HEK293T (cell line): ENCODE data around the gene HUS1.
A peak's percentile ranks its signal among the peaks of the same experiment; 100 is the strongest.
"Not testable (repeated sequence)": the region's sequence is repeated elsewhere in the genome, so short reads cannot be mapped to it uniquely, and the experiment has no call there.

Experiments used
- CTCF ChIA-PET: fragments of 350-600 bp; formaldehyde crosslinking; extraction: SDS; loops from one replicate; lab custom pipeline; 2021; ENCODE audit warnings: antibody characterized with exemption, inconsistent platforms; lab: Yijun Ruan, JAX
- POLR2A ChIA-PET: fragments of 350-600 bp; formaldehyde crosslinking; extraction: SDS; loops from one replicate; lab custom pipeline; 2020; ENCODE audit warnings: antibody characterized with exemption, inconsistent platforms; lab: Yijun Ruan, JAX
- DNase-seq: peaks from one replicate; pipeline ENCODE4 v3.0.0; 2012; ENCODE audit warnings: mixed read lengths; ENCODE audit errors: extremely low spot score
- ARNT ChIP-seq: fragments of 450-650 bp; IDR thresholded peaks from 2 replicates; pipeline ENCODE4 v1.6.1; 2017; ENCODE audit warnings: mild to moderate bottlenecking
- BHLHE40 ChIP-seq: fragments of 450-650 bp; IDR thresholded peaks from 2 replicates; pipeline ENCODE4 v1.6.1; 2016; ENCODE audit warnings: mild to moderate bottlenecking, moderate library complexity, borderline replicate concordance
- CTBP1 ChIP-seq: fragments of 450-650 bp; IDR thresholded peaks from 2 replicates; pipeline ENCODE4 v1.6.1; 2016; ENCODE audit warnings: borderline replicate concordance
- ELF4 ChIP-seq: fragments of 450-650 bp; IDR thresholded peaks from 2 replicates; pipeline ENCODE4 v1.6.1; 2017; ENCODE audit warnings: antibody characterized with exemption
- FOXA1 ChIP-seq: fragments of 450-650 bp; IDR thresholded peaks from 2 replicates; pipeline ENCODE4 v1.6.1; 2016; ENCODE audit warnings: mild to moderate bottlenecking
- FOXK2 ChIP-seq: fragments of 450-650 bp; IDR thresholded peaks from 2 replicates; pipeline ENCODE4 v1.6.1; 2016; ENCODE audit warnings: mild to moderate bottlenecking
- FOXM1 ChIP-seq: fragments of 450-650 bp; IDR thresholded peaks from 2 replicates; pipeline ENCODE4 v1.6.1; 2017; ENCODE audit warnings: mild to moderate bottlenecking, borderline replicate concordance
- HDGF ChIP-seq: fragments of 450-650 bp; IDR thresholded peaks from 2 replicates; pipeline ENCODE4 v1.6.1; 2017; ENCODE audit warnings: antibody characterized with exemption, borderline replicate concordance
- L3MBTL2 ChIP-seq: fragments of 450-650 bp; conservative IDR thresholded peaks from 2 replicates; pipeline ENCODE4 v1.6.1; 2016; ENCODE audit warnings: mild to moderate bottlenecking
- LEF1 ChIP-seq: fragments of 450-650 bp; IDR thresholded peaks from 2 replicates; pipeline ENCODE4 v1.6.1; 2017; ENCODE audit warnings: mild to moderate bottlenecking, borderline replicate concordance
- NFRKB ChIP-seq: fragments of 450-650 bp; IDR thresholded peaks from 2 replicates; pipeline ENCODE4 v1.6.1; 2016; ENCODE audit warnings: mild to moderate bottlenecking, moderate library complexity
- SP1 ChIP-seq: fragments of 450-650 bp; IDR thresholded peaks from 2 replicates; pipeline ENCODE4 v1.6.1; 2017
- SUZ12 ChIP-seq: fragments of 450-650 bp; IDR thresholded peaks from 2 replicates; pipeline ENCODE4 v1.6.1; 2016; ENCODE audit warnings: mild to moderate bottlenecking
- TARDBP ChIP-seq: fragments of 450-650 bp; IDR thresholded peaks from 2 replicates; pipeline ENCODE4 v1.6.1; 2016
- ZNF384 ChIP-seq: fragments of 450-650 bp; IDR thresholded peaks from 2 replicates; pipeline ENCODE4 v1.6.1; 2016
- TF ChIP-seq, protein P1 (sequence below): fragments of 450-650 bp; IDR thresholded peaks from 2 replicates; pipeline ENCODE4 v1.6.1; 2016

HUS1 gene

DNA sequence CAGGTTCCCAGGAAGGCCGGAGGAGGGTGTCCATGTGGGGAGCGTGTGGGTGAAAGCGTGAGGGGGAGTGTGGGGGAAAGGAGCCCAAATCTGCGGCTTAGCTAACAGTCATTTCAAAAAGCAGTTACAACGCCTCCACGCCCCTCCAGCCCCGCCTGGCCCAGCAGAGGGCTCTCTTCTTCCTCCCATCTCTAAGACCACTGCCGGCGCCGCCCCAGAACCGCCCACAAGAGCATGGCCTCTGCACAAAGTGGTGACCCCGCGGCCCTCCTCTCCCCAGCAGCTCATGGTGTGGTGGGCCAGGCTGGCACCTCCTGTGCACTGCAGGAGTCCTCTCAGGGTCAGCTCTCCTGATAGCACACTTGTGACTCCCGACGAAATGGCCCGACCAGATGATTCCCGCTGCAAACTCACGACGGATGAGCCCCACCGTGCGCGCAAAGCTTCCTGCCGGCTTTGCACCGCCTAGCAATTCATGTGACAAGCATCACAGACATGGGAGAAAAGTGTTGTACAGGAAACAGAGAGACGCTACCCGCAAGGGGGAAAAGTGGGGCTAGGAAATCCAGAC, 12.4 kb upstream of the HUS1 start:
- CTCF ChIA-PET: no interaction called here
- POLR2A ChIA-PET: no interaction called here
- TF ChIP-seq FOXA1 (no peak), CTBP1 (no peak), HDGF (no peak), FOXK2 (no peak), TARDBP (no peak), LEF1 (no peak), L3MBTL2 (peak; percentile 46; the same call in 1 of the 2 replicates), BHLHE40 (no peak)
- peak; percentile 57 for DNase-seq

DNA sequence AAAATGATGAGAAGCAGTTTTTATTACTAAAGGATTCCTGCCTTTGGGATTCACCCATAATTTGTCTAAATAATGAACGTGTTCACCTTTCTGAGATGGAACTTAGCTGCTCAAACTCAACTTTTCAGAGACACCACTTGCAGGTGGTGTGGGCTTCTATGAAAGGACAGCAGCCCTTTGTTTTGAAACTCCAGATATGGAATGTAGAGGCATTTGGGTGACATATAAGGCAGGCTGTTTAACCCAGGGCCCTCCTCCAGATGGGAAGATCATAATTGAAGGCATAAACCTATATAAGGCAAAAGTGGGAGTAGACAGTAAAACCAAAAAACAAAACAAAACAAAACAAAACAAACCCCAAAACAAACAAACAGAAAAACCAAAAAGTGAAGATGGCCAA, 11.9 kb upstream of the HUS1 start:
- ChIA-PET CTCF (no interaction called here), POLR2A (no interaction called here)
- TF ChIP-seq FOXM1 (no peak), ELF4 (no peak), SP1 (no peak), L3MBTL2 (no peak), TARDBP (no peak), BHLHE40 (no peak), HDGF (no peak), FOXK2 (no peak), FOXA1 (no peak), ARNT (no peak), NFRKB (no peak), ZNF384 (no peak), LEF1 (no peak), CTBP1 (no peak)
- TF ChIP-seq, protein P1, sequence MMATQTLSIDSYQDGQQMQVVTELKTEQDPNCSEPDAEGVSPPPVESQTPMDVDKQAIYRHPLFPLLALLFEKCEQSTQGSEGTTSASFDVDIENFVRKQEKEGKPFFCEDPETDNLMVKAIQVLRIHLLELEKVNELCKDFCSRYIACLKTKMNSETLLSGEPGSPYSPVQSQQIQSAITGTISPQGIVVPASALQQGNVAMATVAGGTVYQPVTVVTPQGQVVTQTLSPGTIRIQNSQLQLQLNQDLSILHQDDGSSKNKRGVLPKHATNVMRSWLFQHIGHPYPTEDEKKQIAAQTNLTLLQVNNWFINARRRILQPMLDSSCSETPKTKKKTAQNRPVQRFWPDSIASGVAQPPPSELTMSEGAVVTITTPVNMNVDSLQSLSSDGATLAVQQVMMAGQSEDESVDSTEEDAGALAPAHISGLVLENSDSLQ: no peak
- DNase-seq: no peak

DNA sequence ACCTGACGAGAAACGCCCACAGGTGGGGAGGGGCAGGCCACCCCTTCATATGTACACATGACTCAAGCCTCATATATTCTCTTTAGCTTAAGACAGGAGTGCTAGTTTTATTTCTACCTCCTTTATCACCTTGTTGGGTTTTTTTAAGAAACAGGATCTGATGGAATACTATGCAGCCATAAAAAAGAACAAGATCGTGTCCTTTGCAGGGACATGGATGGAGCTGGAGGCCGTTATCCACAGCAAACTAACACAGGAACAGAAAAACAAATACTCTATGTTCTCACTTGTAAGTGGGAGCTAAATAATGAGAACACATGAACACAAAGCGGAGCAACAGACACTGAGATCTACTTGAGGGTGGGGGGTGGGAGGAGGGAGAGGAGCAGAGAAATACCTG, 11.2 kb upstream of the HUS1 start:
- POLR2A ChIA-PET: no interaction called here
- no peak for TF ChIP-seq FOXK2
- TF ChIP-seq ELF4: no peak
- no peak for TF ChIP-seq LEF1
- TF ChIP-seq BHLHE40: no peak
- no peak for TF ChIP-seq L3MBTL2
- TF ChIP-seq HDGF: no peak
- TF ChIP-seq SUZ12: no peak
- no peak for TF ChIP-seq TARDBP
- TF ChIP-seq NFRKB: no peak
- TF ChIP-seq, protein P1: no peak
- DNase-seq: no peak
- CTCF ChIA-PET: no interaction called here

DNA sequence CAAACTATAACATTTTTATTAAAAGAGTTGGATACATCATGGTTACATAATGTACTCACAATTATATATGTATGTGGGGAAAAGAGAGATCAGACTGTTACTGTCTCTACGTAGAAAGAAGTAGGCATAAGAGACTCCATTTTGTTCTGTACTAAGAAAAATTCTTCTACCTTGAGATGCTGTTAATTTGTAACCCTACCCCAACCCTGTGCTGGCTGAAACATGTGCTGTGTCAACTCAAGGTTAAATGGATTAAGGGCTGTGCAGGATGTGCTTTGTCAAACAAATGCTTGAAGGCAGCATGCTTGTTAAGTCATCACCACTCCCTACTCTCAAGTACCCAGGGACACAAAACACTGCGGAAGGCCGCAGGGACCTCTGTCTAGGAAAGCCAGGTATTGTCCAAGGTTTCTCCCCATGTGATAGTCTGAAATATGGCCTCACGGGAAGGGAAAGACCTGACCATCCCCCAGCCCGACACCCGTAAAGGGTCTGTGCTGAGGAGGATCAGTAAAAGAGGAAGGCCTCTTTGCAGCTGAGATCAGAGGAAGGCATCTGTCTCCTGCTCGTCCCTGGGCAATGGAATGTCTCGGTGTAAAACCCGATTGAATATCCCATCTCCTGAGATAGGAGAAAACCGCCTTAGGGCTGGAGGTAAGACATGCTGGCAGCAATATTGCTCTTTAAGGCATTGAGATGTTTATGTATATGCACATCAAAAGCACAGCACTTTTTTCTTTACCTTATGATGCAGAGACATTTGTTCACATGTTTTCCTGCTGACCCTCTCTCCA, 10.4 kb upstream of the HUS1 start:
- CTCF ChIA-PET: interaction anchor here (0.6 to 1.0 kb wide), 2 partner anchors 23 to 249 kb away, joined by 3 read pairs; no protein-coding TSS in a partner anchor
- DNase-seq, POLR2A ChIA-PET: not testable (repeated sequence)

DNA sequence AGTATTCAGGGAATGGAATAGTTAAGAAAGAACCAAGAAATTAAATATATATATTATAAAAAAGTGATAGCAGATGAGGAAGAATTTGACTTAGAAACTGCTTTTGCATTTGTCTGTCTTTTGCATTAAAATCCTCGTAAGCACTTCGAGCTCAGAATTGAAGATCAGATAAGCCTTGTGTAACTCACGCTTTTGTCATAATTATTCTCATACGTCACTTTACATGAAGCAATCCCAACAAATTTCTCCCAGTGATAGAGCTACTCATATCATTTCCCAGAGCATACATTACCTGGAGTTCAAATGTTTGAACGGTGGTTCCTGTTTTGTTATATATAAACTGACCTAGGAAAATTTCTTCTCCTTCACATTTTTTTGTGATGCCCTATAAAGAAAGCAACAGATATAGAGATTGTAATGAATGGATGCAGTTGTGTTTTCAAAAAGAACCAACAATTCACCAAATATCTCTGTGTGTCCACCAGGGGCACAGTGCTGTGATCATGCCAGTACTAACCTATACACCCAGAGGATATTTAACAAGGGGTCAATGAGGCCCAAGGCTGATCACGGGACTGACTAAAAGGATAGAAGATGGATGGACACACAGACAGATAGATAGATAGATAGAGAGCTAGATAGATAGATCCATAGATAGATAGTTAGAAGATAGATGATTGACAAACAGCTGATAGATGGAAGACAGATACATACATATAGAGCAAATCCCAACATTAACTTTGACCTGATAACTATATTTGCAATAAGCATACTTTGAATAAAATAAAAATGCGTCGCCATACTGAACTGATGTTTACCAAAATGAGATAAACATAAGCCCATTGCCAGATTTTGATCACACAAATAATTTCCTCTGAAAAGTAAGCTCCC, 9.3 kb upstream of the HUS1 start:
- POLR2A ChIA-PET: interaction anchor here (1.3 kb wide), 1 partner anchor 11 kb away, joined by 3 read pairs; no protein-coding TSS in a partner anchor
- peak; percentile 29 for DNase-seq
- CTCF ChIA-PET: interaction anchor here (0.6 to 1.0 kb wide), 3 partner anchors 24 to 250 kb away, joined by 3 read pairs; no protein-coding TSS in a partner anchor
- no peak for TF ChIP-seq ARNT
- TF ChIP-seq ELF4: no peak

DNA sequence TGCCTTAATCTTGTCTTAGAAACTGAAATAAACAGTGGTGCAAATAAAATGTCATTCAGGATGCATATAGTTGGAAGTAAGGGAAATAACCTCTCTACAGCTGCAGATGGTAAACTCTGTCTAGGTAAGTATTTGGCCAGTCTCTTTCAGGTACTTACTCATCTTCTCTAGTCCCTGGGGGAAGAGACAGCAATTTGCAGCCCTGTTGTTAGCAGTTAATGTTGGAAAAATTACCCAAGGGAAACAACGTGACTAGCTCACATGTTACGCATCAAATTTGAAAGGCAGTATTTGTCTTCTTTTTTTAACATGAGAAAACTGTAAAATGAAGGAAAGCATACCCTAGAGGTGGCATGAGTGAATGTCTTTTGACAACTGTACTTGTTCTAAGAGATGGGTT, 3.2 kb upstream of the HUS1 start:
- TF ChIP-seq BHLHE40 (no peak), LEF1 (no peak), NFRKB (no peak), CTBP1 (no peak), HDGF (no peak), TARDBP (no peak), FOXK2 (no peak), SUZ12 (no peak)
- CTCF ChIA-PET: interaction anchor here (0.6 kb wide), 1 partner anchor 128 kb away, joined by 3 read pairs; no protein-coding TSS in a partner anchor
- POLR2A ChIA-PET: interaction anchor here (1.2 kb wide), 1 partner anchor 106 kb away, joined by 3 read pairs; no protein-coding TSS in a partner anchor
- DNase-seq: no peak

DNA sequence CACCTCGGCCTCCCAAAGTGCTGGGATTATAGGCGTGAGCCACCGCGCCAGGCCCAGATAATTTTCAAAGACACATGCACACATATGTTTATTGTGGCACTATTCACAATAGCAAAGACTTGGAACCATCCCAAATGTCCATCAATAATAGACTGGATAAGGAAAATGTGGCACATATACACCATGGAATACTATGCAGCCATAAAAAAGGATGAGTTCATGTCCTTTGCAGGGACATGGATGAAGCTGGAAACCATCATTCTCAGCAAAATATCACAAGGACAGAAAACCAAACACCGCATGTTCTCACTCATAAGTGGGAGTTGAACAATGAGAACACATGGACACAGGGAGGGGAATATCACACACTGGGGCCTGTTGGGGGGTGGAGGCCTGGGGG, 1.2 kb upstream of the HUS1 start:
- DNase-seq, POLR2A ChIA-PET, CTCF ChIA-PET: not testable (repeated sequence)
